Measurements from ENCODE around the gene GLIPR1L1.

- TF ChIP-seq SP1 (IDR thresholded peaks at IDR 0.05) (no peak), ELF4 (IDR thresholded peaks at IDR 0.05) (no peak)
These were observed 32.2 kb upstream of the GLIPR1L1 start for GRCh38 chr12:75302225-75302624.
